H1 (cell line): ENCODE measurements around the gene LTA. TPM values are rescaled to one million over a fixed set of nuclear protein-coding genes. Genes with fewer than 3 reads are reported as not detected.

Experiments
- CTCF ChIA-PET: fragments of 300-600 bp; sonication (Branson Sonifier 250); formaldehyde crosslinking; loops from one replicate; lab custom pipeline; 2021; ENCODE audit not compliant: partially characterized antibody; lab: Charles Lee
- POLR2A ChIA-PET: fragments of 300-600 bp; sonication (Branson Sonifier 250); formaldehyde crosslinking; loops from one replicate; lab custom pipeline; 2021; ENCODE audit warnings: inconsistent platforms; ENCODE audit not compliant: partially characterized antibody; lab: Charles Lee
- DNase-seq, 2 experiments: peaks; one replicate each; pipeline versions ENCODE4 v3.0.0 to v3.0.0-alpha.2; 2010 to 2022; ENCODE audit warnings: low spot score in 2 of 2, low read depth in 1 of 2, mixed read lengths in 1 of 2
- FAIRE-seq: peaks from 2 replicates; lab custom pipeline; 2011; peaks lifted over from hg19 to GRCh38; lab: Jason Lieb, UNC
- H2AFZ ChIP-seq: 2 replicates; pipeline ENCODE4 v1.8.1; 2012; ENCODE audit warnings: low read length, inconsistent platforms
- H2AK5ac ChIP-seq: 2 replicates; pipeline ENCODE4 v1.6.1; 2013; ENCODE audit warnings: low read depth, low read length
- H2BK120ac ChIP-seq: replicated peaks from 2 replicates; pipeline ENCODE3; 2013; ENCODE audit warnings: low read depth, low read length, inconsistent platforms
- H2BK12ac ChIP-seq: 2 replicates; pipeline ENCODE4 v1.6.1; 2013; ENCODE audit warnings: low read depth, low read length
- H2BK15ac ChIP-seq: 2 replicates; pipeline ENCODE4 v1.6.1; 2013; ENCODE audit warnings: low read length
- H2BK20ac ChIP-seq: 2 replicates; pipeline ENCODE4 v1.6.1; 2013; ENCODE audit warnings: low read length
- H2BK5ac ChIP-seq: 2 replicates; pipeline ENCODE4 v1.6.1; 2013; ENCODE audit warnings: low read depth, low read length
- H3K14ac ChIP-seq: 2 replicates; pipeline ENCODE4 v1.6.1; 2013; ENCODE audit warnings: inconsistent platforms; ENCODE audit not compliant: insufficient read length
- H3K18ac ChIP-seq: 2 replicates; pipeline ENCODE4 v1.6.1; 2013; ENCODE audit warnings: low read length; ENCODE audit errors: extremely low read depth
- H3K23ac ChIP-seq: 2 replicates; pipeline ENCODE4 v1.6.1; 2013; ENCODE audit warnings: inconsistent platforms; ENCODE audit not compliant: insufficient read length
- H3K23me2 ChIP-seq: 2 replicates; pipeline ENCODE4 v1.6.1; 2013; ENCODE audit warnings: low read depth, low read length
- H3K27ac ChIP-seq: 2 replicates; pipeline ENCODE4 v1.6.1; 2011; ENCODE audit warnings: low read depth, low read length, inconsistent platforms
- H3K27me3 ChIP-seq, 4 experiments: replicated peaks in 1 of 4; 1 replicate in 1 of 4; 2 replicates in 3 of 4; pipeline versions ENCODE4 v1.6.1 to v1.8.1; 2011 to 2013; ENCODE audit warnings: low read length in 3 of 4, mild to moderate bottlenecking in 3 of 4, inconsistent platforms in 2 of 4, mixed read lengths in 2 of 4, moderate library complexity in 1 of 4; ENCODE audit not compliant: control insufficient read depth in 3 of 4, insufficient read depth in 3 of 4; ENCODE audit errors: extremely low read depth in 1 of 4
- H3K36me3 ChIP-seq, 4 experiments: 2 replicates each; pipeline versions ENCODE4 v1.6.1 to v1.8.1; 2011 to 2013; ENCODE audit warnings: mild to moderate bottlenecking in 4 of 4, low read length in 3 of 4, moderate library complexity in 2 of 4, control low read depth in 1 of 4, inconsistent platforms in 1 of 4; ENCODE audit not compliant: insufficient read depth in 4 of 4, control insufficient read depth in 2 of 4
- H3K4ac ChIP-seq: replicated peaks from 2 replicates; pipeline ENCODE3; 2013; ENCODE audit warnings: low read length, low read depth, mixed read lengths, inconsistent platforms; ENCODE audit not compliant: insufficient read length
- H3K4me1 ChIP-seq, 4 experiments: replicated peaks in 1 of 4; 1 replicate in 1 of 4; 2 replicates in 3 of 4; pipeline versions ENCODE4 v1.6.1 to v1.8.1; 2011 to 2013; ENCODE audit warnings: low read length in 3 of 4, inconsistent platforms in 2 of 4, mixed read lengths in 1 of 4; ENCODE audit not compliant: insufficient read depth in 4 of 4, control insufficient read depth in 3 of 4
- H3K4me2 ChIP-seq, 2 experiments: 2 replicates each; pipeline versions ENCODE4 v1.6.1 to v1.8.1; 2011 to 2013; ENCODE audit warnings: low read depth in 2 of 2, low read length in 2 of 2, control low read depth in 1 of 2, inconsistent platforms in 1 of 2, mild to moderate bottlenecking in 1 of 2; ENCODE audit not compliant: insufficient read depth in 1 of 2
- H3K4me3 ChIP-seq, 4 experiments: fragments of 200-600, 300-600 bp in 1 of 4; sonication (generic), shearing (Covaris generic), sonication (Bioruptor Twin) in 1 of 4; 2 replicates each; pipeline versions ENCODE4 v1.5.1 to v1.8.1; 2011 to 2016; ENCODE audit warnings: low read length in 4 of 4, low read depth in 3 of 4, control low read depth in 2 of 4, inconsistent platforms in 2 of 4, mild to moderate bottlenecking in 2 of 4, mixed read lengths in 1 of 4, moderate library complexity in 1 of 4; ENCODE audit not compliant: insufficient read depth in 2 of 4; ENCODE audit errors: extremely low read depth in 1 of 4
- H3K56ac ChIP-seq: replicated peaks from 2 replicates; pipeline ENCODE3; 2013; ENCODE audit warnings: low read depth, mild to moderate bottlenecking, mixed read lengths, low read length, inconsistent platforms; ENCODE audit not compliant: insufficient read length
- H3K79me1 ChIP-seq: 2 replicates; pipeline ENCODE4 v1.6.1; 2013; ENCODE audit warnings: low read depth, low read length, control low read depth
- H3K79me2 ChIP-seq, 2 experiments: 2 replicates each; pipeline versions ENCODE4 v1.6.1 to v1.8.1; 2012 to 2013; ENCODE audit warnings: low read length in 2 of 2, mild to moderate bottlenecking in 2 of 2, inconsistent platforms in 1 of 2; ENCODE audit not compliant: insufficient read depth in 2 of 2, control insufficient read depth in 1 of 2
- H3K9ac ChIP-seq, 4 experiments: replicated peaks in 1 of 4; 1 replicate in 1 of 4; 2 replicates in 3 of 4; pipeline versions ENCODE4 v1.6.1 to v1.8.1; 2011 to 2013; ENCODE audit warnings: low read depth in 3 of 4, low read length in 3 of 4, control low read depth in 2 of 4, mild to moderate bottlenecking in 2 of 4, moderate library complexity in 2 of 4, inconsistent platforms in 1 of 4; ENCODE audit errors: extremely low read depth in 1 of 4
- H3K9me3 ChIP-seq, 2 experiments: 2 replicates each; pipeline versions ENCODE4 v1.6.1 to v1.8.1; 2012 to 2013; ENCODE audit warnings: mild to moderate bottlenecking in 2 of 2, moderate library complexity in 2 of 2, control low read depth in 1 of 2, inconsistent platforms in 1 of 2, low read depth in 1 of 2, low read length in 1 of 2, mixed read lengths in 1 of 2; ENCODE audit not compliant: insufficient read depth in 2 of 2
- H4K20me1 ChIP-seq, 2 experiments: replicated peaks in 1 of 2; 2 replicates each; pipeline versions ENCODE3 to v1.8.1; 2011 to 2013; ENCODE audit warnings: inconsistent platforms in 2 of 2, low read length in 2 of 2, mild to moderate bottlenecking in 1 of 2; ENCODE audit not compliant: insufficient read depth in 2 of 2, control insufficient read depth in 1 of 2
- H4K5ac ChIP-seq: 2 replicates; pipeline ENCODE4 v1.6.1; 2013; ENCODE audit warnings: low read length, low read depth, mixed read lengths, inconsistent platforms; ENCODE audit not compliant: insufficient read length
- H4K8ac ChIP-seq: 2 replicates; pipeline ENCODE4 v1.8.0; 2013; ENCODE audit warnings: mild to moderate bottlenecking, moderate library complexity, low read length, inconsistent platforms; ENCODE audit not compliant: insufficient read depth; ENCODE audit errors: extremely low read depth
- H4K91ac ChIP-seq: replicated peaks from 2 replicates; pipeline ENCODE3; 2013; ENCODE audit warnings: low read length, mixed read lengths, inconsistent platforms; ENCODE audit not compliant: insufficient read length
- ASH2L ChIP-seq: fragments of 200-600, 300-600 bp; sonication (generic); IDR thresholded peaks from one replicate; pipeline ENCODE4 v1.7.1; 2017; ENCODE audit warnings: low read length
- ATF2 ChIP-seq: IDR thresholded peaks from 2 replicates; pipeline ENCODE4 v1.6.1; 2012; ENCODE audit warnings: low read length, inconsistent platforms
- CBX8 ChIP-seq: fragments of 300-800, 300-1000 bp; sonication (generic); IDR thresholded peaks from 2 replicates; pipeline ENCODE4 v1.7.1; 2016; ENCODE audit warnings: low read depth, low read length, borderline replicate concordance
- CHD2 ChIP-seq: IDR thresholded peaks from 2 replicates; pipeline ENCODE4 v1.6.1; 2012; ENCODE audit warnings: low read length, improper control_type of control experiment
- CREB1 ChIP-seq: IDR thresholded peaks from 2 replicates; pipeline ENCODE4 v1.6.1; 2012; ENCODE audit warnings: inconsistent platforms
- EP300 ChIP-seq, 2 experiments: IDR thresholded peaks; 1 replicate in 1 of 2; 2 replicates in 1 of 2; pipeline ENCODE4 v1.6.1; 2011 to 2012; ENCODE audit warnings: low read depth in 2 of 2, low read length in 2 of 2, mild to moderate bottlenecking in 2 of 2, borderline replicate concordance in 1 of 2, inconsistent platforms in 1 of 2, moderate library complexity in 1 of 2
- POU5F1 ChIP-seq: IDR thresholded peaks from 2 replicates; pipeline ENCODE4 v1.6.1; 2011; ENCODE audit warnings: low read depth, mild to moderate bottlenecking, low read length, moderate library complexity
- SIN3A ChIP-seq, 2 experiments: IDR thresholded peaks in 1 of 2; conservative IDR thresholded peaks in 1 of 2; 2 replicates each; pipeline ENCODE4 v1.6.1; 2011 to 2012; ENCODE audit warnings: low read length in 2 of 2, improper control_type of control experiment in 1 of 2, low read depth in 1 of 2, mild to moderate bottlenecking in 1 of 2
- TAF1 ChIP-seq: IDR thresholded peaks from 2 replicates; pipeline ENCODE4 v1.6.1; 2011; ENCODE audit warnings: mild to moderate bottlenecking, low read depth, low read length
- WGBS, 2 experiments: shearing (Covaris generic) in 1 of 2; methylation state at CpG; one replicate each; pipeline versions ENCODE4 v1.1.6 to v1.1.7; 2013 to 2015; ENCODE audit warnings: low lambda C conversion rate in 2 of 2, mixed read lengths in 2 of 2, inconsistent platforms in 1 of 2, low coverage in 1 of 2, missing lambda C conversion rate in 1 of 2; ENCODE audit not compliant: insufficient replicate concordance in 2 of 2, insufficient coverage in 1 of 2, insufficient read length in 1 of 2; ENCODE audit errors: extremely low coverage in 1 of 2, missing lambda C conversion rate in 1 of 2; 5-methylcytosine and 5-hydroxymethylcytosine counted together
- polyA plus RNA-seq, 7 experiments: library from polyadenylated mRNA; depleted of rRNA in 3 of 7; stranded (reverse) in 5 of 7; unstranded in 2 of 7; fragments of >200 nt in 5 of 7; fragments of 200-250 nt in 2 of 7; gene quantifications; 1 replicate in 5 of 7; 2 replicates in 1 of 7; 4 replicates in 1 of 7; pipeline versions ENCODE4 v1.2.1 to v1.2.3, GENCODE V29; 2011 to 2013; ENCODE audit warnings: missing spikeins in 2 of 7, mixed read lengths in 2 of 7
- total RNA-seq: library from RNA; stranded (reverse); fragmentation: NEBNext Ultra II Directional; extraction: Animal tissue kit (Norgen Biotek cat#: 25700); gene quantifications from 2 replicates; pipeline ENCODE4 v1.2.1, GENCODE V29; 2021

LTA gene
- total and polyA plus RNA-seq, 2 of the 8 experiments (the other 6 are each of a cell fraction or from before 2014, with no cell fraction given) = not detected

- H3K4me2 ChIP-seq = peak within 1 kb of the TSS; percentile 32 to 84
- H3K9ac ChIP-seq = peak within 1 kb of the TSS in 2 of 4 experiments; percentile 46 to 48; a peak in 5 of 7 replicates
- CTCF ChIA-PET = interaction anchor here (0.7 to 24.7 kb wide), 21 partner anchors 10 to 229 kb away, joined by 3 to 613 read pairs (median 3); partner anchors contain the start of genes AIF1, BAG6, C6orf47 and LST1
- no peaks in the 10 kb centered on the region; the same call in 1 of the 2 replicates for H3K79me1 ChIP-seq
- H3K4ac ChIP-seq = no peak within 1 kb of the TSS
- no peak within 1 kb of the TSS; the same call in 1 of the 2 replicates for H3K18ac ChIP-seq
- H3K23me2 ChIP-seq = peaks cover 2% of the 10 kb centered on the region; the same call in 1 of the 2 replicates
- peak within 1 kb of the TSS; percentile 66; the same call in 1 of the 2 replicates for H4K8ac ChIP-seq
- peak within 1 kb of the TSS; percentile 77; the same call in 1 of the 2 replicates for H2BK12ac ChIP-seq
- no peak within 1 kb of the TSS for H3K23ac ChIP-seq
- H3K14ac ChIP-seq = no peak within 1 kb of the TSS
- H3K4me1 ChIP-seq = peaks cover 0 to 8% (median 5%) of the 10 kb centered on the region in 4 experiments; a peak in 5 of 7 replicates
- H3K27me3 ChIP-seq = no peaks in the 10 kb centered on the region
- H3K27ac ChIP-seq = peak within 1 kb of the TSS; percentile 21; the same call in 1 of the 2 replicates
- no peak within 1 kb of the TSS; the same call in 1 of the 2 replicates for H2AFZ ChIP-seq
- H3K79me2 ChIP-seq = peaks cover under 1 to 18% of the 10 kb centered on the region in 2 experiments; a peak in 3 of 4 replicates
- no peak within 1 kb of the TSS for H2BK20ac ChIP-seq
- H3K56ac ChIP-seq = no peak within 1 kb of the TSS
- peaks cover 0 to 4% (median 3%) of the 10 kb centered on the region in 4 experiments; a peak in 4 of 8 replicates for H3K36me3 ChIP-seq
- peak within 1 kb of the TSS; percentile 33 for H4K5ac ChIP-seq
- H2AK5ac ChIP-seq = no peak within 1 kb of the TSS
- H2BK120ac ChIP-seq = no peak within 1 kb of the TSS
- WGBS, 2 experiments = 8% methylated on average over 11 of the region's 11 CpGs; no CpG with 5 or more reads in 1 of the 2 experiments
- H2BK15ac ChIP-seq = peak within 1 kb of the TSS; percentile 66; the same call in 1 of the 2 replicates
- H3K9me3 ChIP-seq = no peaks in the 10 kb centered on the region
- peak within 1 kb of the TSS; percentile 89; the same call in 1 of the 2 replicates for H2BK5ac ChIP-seq
- H4K20me1 ChIP-seq = no peaks in the 10 kb centered on the region
- peak within 1 kb of the TSS; percentile 27 for H4K91ac ChIP-seq
- H3K4me3 ChIP-seq = peak within 1 kb of the TSS; percentile 37 to 70 (median 51); a peak in 7 of 8 replicates
- POLR2A ChIA-PET = interaction anchor here (0.7 to 18.4 kb wide), 26 partner anchors 10 to 317 kb away, joined by 3 to 428 read pairs (median 6); partner anchors contain the start of genes AIF1, BAG6, C6orf47 and CSNK2B
- peak; percentile 76 for FAIRE-seq
- DNase-seq = peak; percentile 96 to 98
- TF ChIP-seq POU5F1 = 0 out of 2 replicates have a peak, but pooled peaks have one; percentile 4
- TF ChIP-seq CREB1 = peak; percentile 74
- TF ChIP-seq ASH2L = no peak
- peak in 1 of 2 experiments; percentile 79; a peak in 1 of 3 replicates for TF ChIP-seq EP300 (IDR thresholded peaks at IDR 0.05; ENCODE audit: borderline replicate concordance in 1 of 2, low read depth in 2 of 2, low read length in 2 of 2)
- peak; percentile 96 to 99 for TF ChIP-seq SIN3A (conservative IDR thresholded peaks at IDR 0.05 in 1 of 2, IDR thresholded peaks at IDR 0.05 in 1 of 2; ENCODE audit: low read depth in 1 of 2, low read length in 2 of 2)
- TF ChIP-seq ATF2 = 0 out of 2 replicates have a peak, but pooled peaks have one; percentile 21
- TF ChIP-seq CHD2 = peak; percentile 68
- no peak for TF ChIP-seq CBX8
- TF ChIP-seq TAF1 = peak; percentile 73
Observed at GRCh38 chr6:31546339-31546957, 25.6 kb upstream of the LTA start, which contains the start of gene ATP6V1G2. Gene ATP6V1G2 (minus strand): TSS chr6:31546608. CDS start chr6:31546559, 49 bp downstream.
